Endothelial cell of umbilical vein (primary cell): ENCODE results near the gene OR5D18. TPM values are rescaled to one million over a fixed set of nuclear protein-coding genes. Genes with fewer than 3 reads are reported as not detected.

ENCODE experiments used
- BruUV-seq: library from RNA; stranded (reverse); fragments of 400-500 nt; replicated peaks from 2 replicates; lab custom pipeline; 2021; lab: Mats Ljungman, UMichigan
- CTCF ChIA-PET: fragments of 300-600, 350-600 bp; sonication (Branson Sonifier 250); formaldehyde crosslinking; loops from one replicate; lab custom pipeline; 2021; ENCODE audit warnings: antibody characterized with exemption, inconsistent platforms; lab: Charles Lee
- POLR2A ChIA-PET: fragments of 300-600, 350-600 bp; sonication (Branson Sonifier 250); formaldehyde crosslinking; loops from one replicate; lab custom pipeline; 2021; ENCODE audit warnings: antibody characterized with exemption, inconsistent platforms; lab: Charles Lee
- DNase-seq: peaks from one replicate; pipeline ENCODE4 v3.0.0-alpha.2; 2011; ENCODE audit warnings: low read depth, low spot score
- FAIRE-seq: peaks from 2 replicates; lab custom pipeline; 2011; peaks lifted over from hg19 to GRCh38; lab: Jason Lieb, UNC
- H2AFZ ChIP-seq: 2 replicates; pipeline ENCODE4 v1.6.0; 2012; ENCODE audit warnings: low read depth, low read length, control low read depth, inconsistent platforms
- H3K27ac ChIP-seq: 2 replicates; pipeline ENCODE4 v1.5.1; 2011; ENCODE audit warnings: low read depth, mild to moderate bottlenecking, control low read depth, low read length, moderate library complexity; ENCODE audit not compliant: insufficient read depth
- H3K27me3 ChIP-seq, 2 experiments: 2 replicates each; pipeline versions ENCODE4 v1.6.0 to v1.6.1; 2011; ENCODE audit warnings: low read length in 2 of 2, mixed read lengths in 1 of 2; ENCODE audit not compliant: control insufficient read depth in 2 of 2, insufficient read depth in 2 of 2
- H3K36me3 ChIP-seq, 2 experiments: 2 replicates in 1 of 2; 3 replicates in 1 of 2; pipeline ENCODE4 v1.5.1; 2011; ENCODE audit warnings: low read length in 2 of 2, mild to moderate bottlenecking in 1 of 2, moderate library complexity in 1 of 2; ENCODE audit not compliant: control insufficient read depth in 2 of 2, insufficient read depth in 2 of 2; ENCODE audit errors: extremely low read depth in 1 of 2
- H3K4me1 ChIP-seq: 3 replicates; pipeline ENCODE4 v1.5.1; 2011; ENCODE audit warnings: mild to moderate bottlenecking, low read length; ENCODE audit not compliant: control insufficient read depth, insufficient read depth; ENCODE audit errors: extremely low read depth
- H3K4me2 ChIP-seq: 2 replicates; pipeline ENCODE4 v1.6.1; 2011; ENCODE audit warnings: low read length, control low read depth, mixed read lengths; ENCODE audit not compliant: insufficient read depth
- H3K4me3 ChIP-seq, 3 experiments: fragments of 200-600 bp in 1 of 3; sonication (generic), shearing (Covaris generic) in 1 of 3; replicated peaks in 1 of 3; 2 replicates each; pipeline ENCODE4 v1.5.1; 2011 to 2016; ENCODE audit warnings: control low read depth in 3 of 3, low read length in 3 of 3, mild to moderate bottlenecking in 2 of 3, inconsistent platforms in 1 of 3, low read depth in 1 of 3, moderate library complexity in 1 of 3; ENCODE audit not compliant: insufficient read depth in 1 of 3
- H3K79me2 ChIP-seq: 2 replicates; pipeline ENCODE4 v1.6.0; 2012; ENCODE audit warnings: low read length, inconsistent platforms; ENCODE audit not compliant: control insufficient read depth, insufficient read depth
- H3K9ac ChIP-seq: replicated peaks from 2 replicates; pipeline ENCODE3; 2011; ENCODE audit warnings: low read length, control low read depth; ENCODE audit not compliant: insufficient read depth; ENCODE audit errors: extremely low read depth
- H3K9me1 ChIP-seq: replicated peaks from 3 replicates; pipeline ENCODE4 v1.6.0; 2011; ENCODE audit warnings: mild to moderate bottlenecking, low read length; ENCODE audit not compliant: control insufficient read depth, insufficient read depth; ENCODE audit errors: extremely low read depth
- H3K9me3 ChIP-seq: replicated peaks from 2 replicates; pipeline ENCODE4 v1.5.1; 2012; ENCODE audit warnings: low read length, inconsistent platforms; ENCODE audit not compliant: control insufficient read depth, insufficient read depth
- H4K20me1 ChIP-seq: replicated peaks from 2 replicates; pipeline ENCODE3; 2011; ENCODE audit warnings: mild to moderate bottlenecking, low read length; ENCODE audit not compliant: control insufficient read depth, insufficient read depth; ENCODE audit errors: extremely low read depth
- EZH2 ChIP-seq: IDR thresholded peaks from 2 replicates; pipeline ENCODE4 v1.6.1; 2012; ENCODE audit warnings: borderline replicate concordance, low read depth, mild to moderate bottlenecking, moderate library complexity, low read length, inconsistent platforms; ENCODE audit not compliant: severe bottlenecking
- FOS ChIP-seq: IDR thresholded peaks from 2 replicates; pipeline ENCODE4 v1.6.1; 2011; ENCODE audit warnings: mild to moderate bottlenecking, low read length, moderate library complexity, borderline replicate concordance; ENCODE audit not compliant: insufficient read depth
- GATA2 ChIP-seq: IDR thresholded peaks from 2 replicates; pipeline ENCODE4 v1.7.0; 2011; ENCODE audit warnings: low read depth, mild to moderate bottlenecking, moderate library complexity, mixed read lengths, low read length; ENCODE audit not compliant: insufficient read length, insufficient read depth
- JUN ChIP-seq: IDR thresholded peaks from 2 replicates; pipeline ENCODE4 v1.6.1; 2011; ENCODE audit warnings: borderline replicate concordance, low read depth; ENCODE audit not compliant: insufficient read length, insufficient read depth
- MYC ChIP-seq: IDR thresholded peaks from one replicate; pipeline ENCODE4 v1.6.1; 2011; ENCODE audit warnings: mild to moderate bottlenecking, low read depth, low read length
- POLR2A ChIP-seq: IDR thresholded peaks from 2 replicates; pipeline ENCODE4 v1.6.1; 2012; ENCODE audit warnings: low read depth, mild to moderate bottlenecking, control low read depth, low read length
- POLR2AphosphoS5 ChIP-seq: IDR thresholded peaks from 2 replicates; pipeline ENCODE4 v1.6.1; 2012; ENCODE audit warnings: low read depth, mild to moderate bottlenecking, control low read depth, low read length, moderate library complexity; ENCODE audit not compliant: insufficient read depth
- dilution Hi-C: fragments of 300-500 bp; cut with MboI; formaldehyde crosslinking; loops from one replicate; pipeline ENCODE4 v1.15.0; 2019; ENCODE audit warnings: low sequenced_read_pairs; ENCODE audit not compliant: extremely low pct_ligation_motif_present
- intact Hi-C: fragments of 100-400 bp; cut with micrococcal nuclease; formaldehyde crosslinking; loops from one replicate; pipeline ENCODE4 v1.10.0; 2022
- polyA plus RNA-seq, 4 experiments: library from polyadenylated mRNA; depleted of rRNA in 3 of 4; stranded (reverse) in 3 of 4; unstranded in 1 of 4; fragments of >200 nt; gene quantifications; 2 replicates each; pipeline versions ENCODE4 v1.2.1 to v1.2.3, GENCODE V29; 2011 to 2012; ENCODE audit warnings: missing spikeins in 1 of 4
- total RNA-seq: library from RNA; stranded (reverse); gene quantifications from 2 replicates; pipeline ENCODE4 v1.2.3, GENCODE V29; 2021
- TF ChIP-seq, protein P1 (sequence below), 2 donors: IDR thresholded peaks; 1 replicate in 1 of 2; 2 replicates in 1 of 2; pipeline ENCODE4 v1.5.1; 2011; ENCODE audit warnings: low read length in 2 of 2, mild to moderate bottlenecking in 2 of 2, moderate library complexity in 2 of 2, control low read depth in 1 of 2, inconsistent platforms in 1 of 2, low read depth in 1 of 2; ENCODE audit not compliant: insufficient read depth in 1 of 2; ENCODE audit errors: extremely low read depth in 1 of 2
- TF ChIP-seq, protein P2 (sequence below): IDR thresholded peaks from 2 replicates; pipeline ENCODE4 v1.6.1; 2011; ENCODE audit not compliant: insufficient read depth, insufficient read length

OR5D18 gene
- total and polyA plus RNA-seq, 2 donors (not counting 3 experiments of a cell fraction or from before 2014, with no cell fraction given), result not detected

DNA sequence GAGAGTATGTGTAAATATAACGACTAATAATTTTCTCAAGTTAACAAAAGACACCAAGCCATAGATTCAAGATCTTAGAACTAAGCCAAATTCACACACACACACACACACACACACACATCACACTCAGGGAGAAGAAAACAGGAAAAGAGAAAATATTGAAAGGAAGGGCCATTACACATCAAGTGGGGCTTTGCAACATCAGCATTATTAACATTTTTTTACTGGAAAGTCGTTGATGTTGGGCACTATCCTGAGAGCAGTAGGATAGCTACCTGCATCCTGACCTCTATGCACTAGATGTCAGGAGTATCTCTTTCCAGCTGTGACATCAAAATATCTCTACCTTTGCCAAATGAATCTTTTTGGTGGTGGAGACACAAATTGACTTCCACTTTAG, 28.0 kb downstream of the OR5D18 start:
- POLR2A ChIA-PET, result no interaction called here
- Histone ChIP-seq H3K4me2 (no peak overlapping the region), H3K36me3 (no peaks in the 10 kb centered on the region), H3K27me3 (no peaks in the 10 kb centered on the region), H3K9me3 (no peaks in the 10 kb centered on the region), H3K4me3 (no peak overlapping the region), H2AFZ (no peak overlapping the region), H3K9ac (no peak overlapping the region), H3K9me1 (no peaks in the 10 kb centered on the region), H3K4me1 (no peaks in the 10 kb centered on the region), H3K79me2 (no peaks in the 10 kb centered on the region), H3K27ac (no peak overlapping the region), H4K20me1 (no peaks in the 10 kb centered on the region)
- CTCF ChIA-PET, result no interaction called here
- DNase-seq, result no peak
- no peak for FAIRE-seq
- BruUV-seq, result no TSS peak
- TF ChIP-seq MYC (no peak), EZH2 (no peak), POLR2A (no peak), FOS (no peak), GATA2 (no peak), POLR2AphosphoS5 (no peak), JUN (no peak)
- TF ChIP-seq, protein P1, sequence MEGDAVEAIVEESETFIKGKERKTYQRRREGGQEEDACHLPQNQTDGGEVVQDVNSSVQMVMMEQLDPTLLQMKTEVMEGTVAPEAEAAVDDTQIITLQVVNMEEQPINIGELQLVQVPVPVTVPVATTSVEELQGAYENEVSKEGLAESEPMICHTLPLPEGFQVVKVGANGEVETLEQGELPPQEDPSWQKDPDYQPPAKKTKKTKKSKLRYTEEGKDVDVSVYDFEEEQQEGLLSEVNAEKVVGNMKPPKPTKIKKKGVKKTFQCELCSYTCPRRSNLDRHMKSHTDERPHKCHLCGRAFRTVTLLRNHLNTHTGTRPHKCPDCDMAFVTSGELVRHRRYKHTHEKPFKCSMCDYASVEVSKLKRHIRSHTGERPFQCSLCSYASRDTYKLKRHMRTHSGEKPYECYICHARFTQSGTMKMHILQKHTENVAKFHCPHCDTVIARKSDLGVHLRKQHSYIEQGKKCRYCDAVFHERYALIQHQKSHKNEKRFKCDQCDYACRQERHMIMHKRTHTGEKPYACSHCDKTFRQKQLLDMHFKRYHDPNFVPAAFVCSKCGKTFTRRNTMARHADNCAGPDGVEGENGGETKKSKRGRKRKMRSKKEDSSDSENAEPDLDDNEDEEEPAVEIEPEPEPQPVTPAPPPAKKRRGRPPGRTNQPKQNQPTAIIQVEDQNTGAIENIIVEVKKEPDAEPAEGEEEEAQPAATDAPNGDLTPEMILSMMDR (IDR thresholded peaks at IDR 0.05; ENCODE audit: extremely low read depth in 1 of 2, insufficient read depth in 1 of 2, low read depth in 1 of 2, low read length in 2 of 2), result no peak
- TF ChIP-seq, protein P2, sequence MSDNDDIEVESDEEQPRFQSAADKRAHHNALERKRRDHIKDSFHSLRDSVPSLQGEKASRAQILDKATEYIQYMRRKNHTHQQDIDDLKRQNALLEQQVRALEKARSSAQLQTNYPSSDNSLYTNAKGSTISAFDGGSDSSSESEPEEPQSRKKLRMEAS, result no peak
- intact Hi-C loops (no loop called here), dilution Hi-C loops (no loop called here)
